ENCODE results near the gene NOSTRIN. TPM values are rescaled to one million over a fixed set of nuclear protein-coding genes. Genes with fewer than 3 reads are reported as not detected.
"Not testable (repeated sequence)": the region's sequence is repeated elsewhere in the genome, so short reads cannot be mapped to it uniquely, and the experiment has no call there.

Gene NOSTRIN
- total and polyA plus RNA-seq, 4 donors: 4.1 to 16.7 (median 8.5) TPM

GRCh38 chr2:168789776-168790175, 12.7 kb upstream of the NOSTRIN start:
- H3K27ac ChIP-seq (ENCODE audit: low read depth in 1 of 2, low read length in 2 of 2): no peak overlapping the region
- H3K9ac ChIP-seq (ENCODE audit: low read depth in 1 of 2, low read length in 2 of 2): no peak overlapping the region
- no peaks in the 10 kb centered on the region for H3K27me3 ChIP-seq (ENCODE audit: control insufficient read depth in 4 of 4, insufficient read depth in 4 of 4, low read length in 3 of 4)
- no peaks in the 10 kb centered on the region for H3K9me3 ChIP-seq (ENCODE audit: control insufficient read depth in 4 of 4, low read length in 3 of 4)
- H3K4me1 ChIP-seq (ENCODE audit: control insufficient read depth in 4 of 4, insufficient read depth in 4 of 4, low read length in 3 of 4): no peaks in the 10 kb centered on the region
- H3K4me3 ChIP-seq (ENCODE audit: low read depth in 1 of 3, low read length in 3 of 3): no peak overlapping the region
- no peaks in the 10 kb centered on the region for H3K36me3 ChIP-seq (ENCODE audit: control insufficient read depth in 4 of 4, insufficient read depth in 3 of 4, low read depth in 1 of 4, low read length in 3 of 4)
- TF ChIP-seq HNF4A (conservative IDR thresholded peaks at IDR 0.05) (no peak), SP1 (IDR thresholded peaks at IDR 0.05) (no peak), JUND (IDR thresholded peaks at IDR 0.05) (no peak), MAX (IDR thresholded peaks at IDR 0.05) (no peak), ZBTB33 (IDR thresholded peaks at IDR 0.05) (no peak), EGR1 (IDR thresholded peaks at IDR 0.05; ENCODE audit: low read depth in 2 of 2) (no peak), NR2F2 (IDR thresholded peaks at IDR 0.05) (no peak), TAF1 (conservative IDR thresholded peaks at IDR 0.05) (no peak), RXRA (IDR thresholded peaks at IDR 0.05) (no peak), FOXA2 (IDR thresholded peaks at IDR 0.05) (no peak), CTCF (IDR thresholded peaks at IDR 0.05; ENCODE audit: low read depth, low read length, missing input control) (no peak), RAD21 (IDR thresholded peaks at IDR 0.05) (no peak)
- no peak for DNase-seq (ENCODE audit: low spot score)
- 73% methylated on average over 7 of the region's 7 CpGs for WGBS

- no peak overlapping the region for H3K27ac ChIP-seq (ENCODE audit: low read depth in 1 of 2, low read length in 2 of 2)
- DNase-seq (ENCODE audit: low spot score): no peak
- H3K9me3 ChIP-seq (ENCODE audit: control insufficient read depth in 4 of 4, low read length in 3 of 4): no peaks in the 10 kb centered on the region
- no peak overlapping the region for H3K9ac ChIP-seq (ENCODE audit: low read depth in 1 of 2, low read length in 2 of 2)
- no peaks in the 10 kb centered on the region for H3K27me3 ChIP-seq (ENCODE audit: control insufficient read depth in 4 of 4, insufficient read depth in 4 of 4, low read length in 3 of 4)
- TF ChIP-seq RAD21 (IDR thresholded peaks at IDR 0.05) (no peak), YY1 (IDR thresholded peaks at IDR 0.05) (no peak), GABPA (IDR thresholded peaks at IDR 0.05 in 1 of 2, conservative IDR thresholded peaks at IDR 0.05 in 1 of 2) (no peak), FOXA1 (IDR thresholded peaks at IDR 0.05) (no peak), FOXA2 (IDR thresholded peaks at IDR 0.05) (no peak), RXRA (IDR thresholded peaks at IDR 0.05) (no peak), EGR1 (IDR thresholded peaks at IDR 0.05; ENCODE audit: low read depth in 2 of 2) (no peak), NR2F2 (IDR thresholded peaks at IDR 0.05) (peak; percentile 64), TAF1 (conservative IDR thresholded peaks at IDR 0.05) (no peak)
- WGBS: 84% methylated on average over 5 of the region's 5 CpGs
- no peaks in the 10 kb centered on the region for H3K36me3 ChIP-seq (ENCODE audit: control insufficient read depth in 4 of 4, insufficient read depth in 3 of 4, low read depth in 1 of 4, low read length in 3 of 4)
- no peaks in the 10 kb centered on the region for H3K4me1 ChIP-seq (ENCODE audit: control insufficient read depth in 4 of 4, insufficient read depth in 4 of 4, low read length in 3 of 4)
- H3K4me3 ChIP-seq (ENCODE audit: low read depth in 1 of 3, low read length in 3 of 3): no peak overlapping the region
Observed at GRCh38 chr2:168790226-168790902, 12.1 kb upstream of the NOSTRIN start.

- not testable (repeated sequence) for H3K27ac ChIP-seq (ENCODE audit: low read depth in 1 of 2, low read length in 2 of 2); H3K27me3 ChIP-seq (ENCODE audit: control insufficient read depth in 4 of 4, insufficient read depth in 4 of 4, low read length in 3 of 4); DNase-seq (ENCODE audit: low spot score); H3K9me3 ChIP-seq (ENCODE audit: control insufficient read depth in 4 of 4, low read length in 3 of 4); H3K36me3 ChIP-seq (ENCODE audit: control insufficient read depth in 4 of 4, insufficient read depth in 3 of 4, low read depth in 1 of 4, low read length in 3 of 4); H3K4me3 ChIP-seq (ENCODE audit: low read depth in 1 of 3, low read length in 3 of 3); H3K4me1 ChIP-seq (ENCODE audit: control insufficient read depth in 4 of 4, insufficient read depth in 4 of 4, low read length in 3 of 4); H3K9ac ChIP-seq (ENCODE audit: low read depth in 1 of 2, low read length in 2 of 2)
- 89% methylated on average over 2 of the region's 2 CpGs for WGBS
Observed at GRCh38 chr2:168791140-168791539, 11.3 kb upstream of the NOSTRIN start.

Data from liver (tissue), 9 donors.